HEK293 (cell line): ENCODE measurements around the gene PHACTR2.

ENCODE experiments used
- CTCF ChIA-PET: fragments of 350-600 bp; formaldehyde crosslinking; extraction: SDS; loops from one replicate; lab custom pipeline; 2021; ENCODE audit warnings: antibody characterized with exemption; lab: Yijun Ruan, JAX
- POLR2A ChIA-PET: fragments of 300-600 bp; formaldehyde crosslinking; extraction: SDS; loops from one replicate; lab custom pipeline; 2020; ENCODE audit warnings: antibody characterized with exemption, inconsistent platforms; lab: Yijun Ruan, JAX
- H3K27ac ChIP-seq: fragments of 200-500 bp; sonication (Bioruptor generic); 2 replicates; pipeline ENCODE4 v1.5.1; 2014; ENCODE audit warnings: low read depth, low read length, control low read depth, inconsistent platforms; ENCODE audit errors: extremely low read depth
- H3K36me3 ChIP-seq, 2 experiments: fragments of 200-500 bp in 1 of 2; sonication (Bioruptor generic) in 1 of 2; 1 replicate in 1 of 2; 2 replicates in 1 of 2; pipeline ENCODE4 v1.5.1; 2014 to 2017; ENCODE audit warnings: inconsistent platforms in 2 of 2, low read length in 2 of 2; ENCODE audit not compliant: control insufficient read depth in 2 of 2, insufficient read depth in 1 of 2
- H3K4me1 ChIP-seq: fragments of 200-500 bp; sonication (Bioruptor generic); 2 replicates; pipeline ENCODE4 v1.5.1; 2014; ENCODE audit warnings: mild to moderate bottlenecking, low read length, inconsistent platforms; ENCODE audit not compliant: control insufficient read depth, insufficient read depth
- H3K4me3 ChIP-seq: 2 replicates; pipeline ENCODE4 v1.5.1; 2011; ENCODE audit warnings: low read depth, mild to moderate bottlenecking, control low read depth, low read length, moderate library complexity
- H3K9me3 ChIP-seq: fragments of 200-500 bp; sonication (Bioruptor generic); 2 replicates; pipeline ENCODE4 v1.5.1; 2014; ENCODE audit warnings: low read depth, low read length, inconsistent platforms; ENCODE audit not compliant: control insufficient read depth, insufficient read depth
- KLF7 ChIP-seq: fragments of 450-650 bp; formaldehyde crosslinking; IDR thresholded peaks from 2 replicates; pipeline ENCODE4 v1.5.1; 2016; ENCODE audit warnings: missing biosample characterization, missing genetic modification characterization, borderline replicate concordance
- MYNN ChIP-seq: fragments of 450-650 bp; formaldehyde crosslinking; IDR thresholded peaks from 2 replicates; pipeline ENCODE4 v1.5.1; 2016; ENCODE audit warnings: missing biosample characterization, missing genetic modification characterization, borderline replicate concordance
- YY2 ChIP-seq: fragments of 450-650 bp; formaldehyde crosslinking; IDR thresholded peaks from 2 replicates; pipeline ENCODE4 v1.5.1; 2016; ENCODE audit warnings: missing biosample characterization, missing genetic modification characterization
- ZFP69B ChIP-seq: fragments of 450-650 bp; formaldehyde crosslinking; IDR thresholded peaks from 2 replicates; pipeline ENCODE4 v1.5.1; 2016; ENCODE audit warnings: missing biosample characterization, missing genetic modification characterization
- ZNF341 ChIP-seq: fragments of 450-650 bp; formaldehyde crosslinking; IDR thresholded peaks from 2 replicates; pipeline ENCODE4; 2016; ENCODE audit warnings: low read depth, missing biosample characterization, missing genetic modification characterization
- ZNF37A ChIP-seq: fragments of 450-650 bp; IDR thresholded peaks from 2 replicates; pipeline ENCODE4 v1.5.1; 2018; ENCODE audit warnings: missing biosample characterization, missing genetic modification characterization
- ZNF394 ChIP-seq: fragments of 450-650 bp; formaldehyde crosslinking; IDR thresholded peaks from 2 replicates; pipeline ENCODE4 v1.5.1; 2016; ENCODE audit warnings: missing biosample characterization, missing genetic modification characterization, mild to moderate bottlenecking, moderate library complexity, borderline replicate concordance
- ZNF530 ChIP-seq: fragments of 450-650 bp; formaldehyde crosslinking; IDR thresholded peaks from 2 replicates; pipeline ENCODE4 v1.5.1; 2016; ENCODE audit warnings: low read depth, missing biosample characterization, missing genetic modification characterization
- ZNF654 ChIP-seq: fragments of 450-650 bp; formaldehyde crosslinking; IDR thresholded peaks from 2 replicates; pipeline ENCODE4 v1.5.1; 2016; ENCODE audit warnings: low read depth, missing biosample characterization, missing genetic modification characterization
- ZNF76 ChIP-seq: fragments of 450-650 bp; formaldehyde crosslinking; IDR thresholded peaks from 2 replicates; pipeline ENCODE4; 2016; ENCODE audit warnings: low read depth, missing biosample characterization, missing genetic modification characterization, borderline replicate concordance
- TF ChIP-seq, protein P1 (sequence below): fragments of 450-650 bp; formaldehyde crosslinking; IDR thresholded peaks from 2 replicates; pipeline ENCODE4 v1.5.1; 2017; ENCODE audit warnings: missing biosample characterization, missing genetic modification characterization
- TF ChIP-seq, protein P2 (sequence below): fragments of 450-650 bp; formaldehyde crosslinking; IDR thresholded peaks from 2 replicates; pipeline ENCODE4 v1.5.0; 2017; ENCODE audit warnings: missing biosample characterization, missing genetic modification characterization, borderline replicate concordance
- TF ChIP-seq, protein P3 (sequence below): fragments of 450-650 bp; formaldehyde crosslinking; IDR thresholded peaks from 2 replicates; pipeline ENCODE4 v1.5.1; 2016; ENCODE audit warnings: missing biosample characterization, missing genetic modification characterization
- TF ChIP-seq, protein P4 (sequence below): fragments of 450-650 bp; IDR thresholded peaks from 2 replicates; pipeline ENCODE4 v1.5.1; 2018; ENCODE audit warnings: missing biosample characterization, missing genetic modification characterization
- TF ChIP-seq, protein P5 (sequence below): fragments of 450-650 bp; formaldehyde crosslinking; IDR thresholded peaks from 2 replicates; pipeline ENCODE4 v1.5.1; 2016; ENCODE audit warnings: missing biosample characterization, missing genetic modification characterization, low read depth
- TF ChIP-seq, protein P6 (sequence below): fragments of 450-650 bp; formaldehyde crosslinking; optimal IDR thresholded peaks from 2 replicates; pipeline ENCODE3; 2016; ENCODE audit warnings: missing biosample characterization, mild to moderate bottlenecking, missing genetic modification characterization

Gene PHACTR2

DNA sequence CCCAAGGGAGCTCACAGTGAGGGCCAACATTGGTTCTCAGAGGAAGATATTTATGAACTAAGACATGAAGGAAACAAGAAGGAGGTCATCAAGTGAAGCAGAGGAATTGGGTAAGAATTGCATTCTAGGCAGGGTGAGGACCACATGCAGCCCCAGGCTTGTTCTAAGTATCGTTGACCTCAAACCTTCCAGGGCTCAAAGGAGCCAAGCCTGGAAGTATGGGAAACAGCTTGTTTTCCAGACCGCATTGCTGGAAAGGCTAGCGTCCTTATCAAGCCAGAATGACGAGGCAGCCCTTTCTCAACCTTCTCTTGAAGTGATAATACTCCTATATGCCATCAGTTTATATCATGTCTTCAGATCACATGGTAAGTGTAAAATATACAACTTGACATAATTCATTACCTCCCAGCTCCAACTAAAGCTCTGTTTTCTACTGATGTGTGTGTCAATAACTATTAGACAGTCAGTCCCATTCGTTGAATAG lies 79.6 kb downstream of the PHACTR2 start (continued):
- TF ChIP-seq, protein P1, sequence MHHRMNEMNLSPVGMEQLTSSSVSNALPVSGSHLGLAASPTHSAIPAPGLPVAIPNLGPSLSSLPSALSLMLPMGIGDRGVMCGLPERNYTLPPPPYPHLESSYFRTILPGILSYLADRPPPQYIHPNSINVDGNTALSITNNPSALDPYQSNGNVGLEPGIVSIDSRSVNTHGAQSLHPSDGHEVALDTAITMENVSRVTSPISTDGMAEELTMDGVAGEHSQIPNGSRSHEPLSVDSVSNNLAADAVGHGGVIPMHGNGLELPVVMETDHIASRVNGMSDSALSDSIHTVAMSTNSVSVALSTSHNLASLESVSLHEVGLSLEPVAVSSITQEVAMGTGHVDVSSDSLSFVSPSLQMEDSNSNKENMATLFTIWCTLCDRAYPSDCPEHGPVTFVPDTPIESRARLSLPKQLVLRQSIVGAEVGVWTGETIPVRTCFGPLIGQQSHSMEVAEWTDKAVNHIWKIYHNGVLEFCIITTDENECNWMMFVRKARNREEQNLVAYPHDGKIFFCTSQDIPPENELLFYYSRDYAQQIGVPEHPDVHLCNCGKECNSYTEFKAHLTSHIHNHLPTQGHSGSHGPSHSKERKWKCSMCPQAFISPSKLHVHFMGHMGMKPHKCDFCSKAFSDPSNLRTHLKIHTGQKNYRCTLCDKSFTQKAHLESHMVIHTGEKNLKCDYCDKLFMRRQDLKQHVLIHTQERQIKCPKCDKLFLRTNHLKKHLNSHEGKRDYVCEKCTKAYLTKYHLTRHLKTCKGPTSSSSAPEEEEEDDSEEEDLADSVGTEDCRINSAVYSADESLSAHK = no peak
- TF ChIP-seq, protein P2, sequence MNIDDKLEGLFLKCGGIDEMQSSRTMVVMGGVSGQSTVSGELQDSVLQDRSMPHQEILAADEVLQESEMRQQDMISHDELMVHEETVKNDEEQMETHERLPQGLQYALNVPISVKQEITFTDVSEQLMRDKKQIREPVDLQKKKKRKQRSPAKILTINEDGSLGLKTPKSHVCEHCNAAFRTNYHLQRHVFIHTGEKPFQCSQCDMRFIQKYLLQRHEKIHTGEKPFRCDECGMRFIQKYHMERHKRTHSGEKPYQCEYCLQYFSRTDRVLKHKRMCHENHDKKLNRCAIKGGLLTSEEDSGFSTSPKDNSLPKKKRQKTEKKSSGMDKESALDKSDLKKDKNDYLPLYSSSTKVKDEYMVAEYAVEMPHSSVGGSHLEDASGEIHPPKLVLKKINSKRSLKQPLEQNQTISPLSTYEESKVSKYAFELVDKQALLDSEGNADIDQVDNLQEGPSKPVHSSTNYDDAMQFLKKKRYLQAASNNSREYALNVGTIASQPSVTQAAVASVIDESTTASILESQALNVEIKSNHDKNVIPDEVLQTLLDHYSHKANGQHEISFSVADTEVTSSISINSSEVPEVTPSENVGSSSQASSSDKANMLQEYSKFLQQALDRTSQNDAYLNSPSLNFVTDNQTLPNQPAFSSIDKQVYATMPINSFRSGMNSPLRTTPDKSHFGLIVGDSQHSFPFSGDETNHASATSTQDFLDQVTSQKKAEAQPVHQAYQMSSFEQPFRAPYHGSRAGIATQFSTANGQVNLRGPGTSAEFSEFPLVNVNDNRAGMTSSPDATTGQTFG = no peak

DNA sequence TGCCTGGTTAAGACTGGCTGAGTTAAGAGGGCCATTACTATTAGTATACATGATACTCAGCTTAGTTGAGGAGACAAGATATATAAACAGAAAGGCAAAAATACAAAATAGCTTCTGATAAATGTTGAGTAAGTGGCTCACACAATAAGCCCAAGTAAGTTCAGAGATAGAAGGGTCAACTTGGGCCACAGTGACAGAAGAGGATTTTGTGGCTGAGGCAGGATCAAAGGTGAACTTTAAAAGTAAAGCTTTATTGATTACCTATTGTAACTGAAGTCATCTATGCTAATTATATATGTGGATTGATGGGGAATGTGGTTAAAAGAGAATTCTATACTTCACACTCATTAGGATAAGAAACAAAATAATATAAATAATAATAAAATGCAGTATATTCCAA lies 80.8 kb downstream of the PHACTR2 start:
- POLR2A ChIA-PET = interaction anchor here (0.7 kb wide), 1 partner anchor 25 kb away, joined by 3 read pairs; no protein-coding TSS in a partner anchor
- Histone ChIP-seq H3K9me3 (no peaks in the 10 kb centered on the region), H3K4me3 (no peak overlapping the region), H3K36me3 (peaks cover 0 to 7% of the 10 kb centered on the region in 2 experiments; a peak in 1 of 3 replicates), H3K27ac (no peak overlapping the region), H3K4me1 (peaks cover 20% of the 10 kb centered on the region)
- no peak for TF ChIP-seq ZNF530 (tag by site-specific recombination)
- no peak for TF ChIP-seq KLF7 (tag by site-specific recombination)
- no peak for TF ChIP-seq YY2 (tag by site-specific recombination)
- TF ChIP-seq ZNF654 = no peak
- TF ChIP-seq ZNF394 (tag by site-specific recombination) = no peak
- TF ChIP-seq, protein P3, sequence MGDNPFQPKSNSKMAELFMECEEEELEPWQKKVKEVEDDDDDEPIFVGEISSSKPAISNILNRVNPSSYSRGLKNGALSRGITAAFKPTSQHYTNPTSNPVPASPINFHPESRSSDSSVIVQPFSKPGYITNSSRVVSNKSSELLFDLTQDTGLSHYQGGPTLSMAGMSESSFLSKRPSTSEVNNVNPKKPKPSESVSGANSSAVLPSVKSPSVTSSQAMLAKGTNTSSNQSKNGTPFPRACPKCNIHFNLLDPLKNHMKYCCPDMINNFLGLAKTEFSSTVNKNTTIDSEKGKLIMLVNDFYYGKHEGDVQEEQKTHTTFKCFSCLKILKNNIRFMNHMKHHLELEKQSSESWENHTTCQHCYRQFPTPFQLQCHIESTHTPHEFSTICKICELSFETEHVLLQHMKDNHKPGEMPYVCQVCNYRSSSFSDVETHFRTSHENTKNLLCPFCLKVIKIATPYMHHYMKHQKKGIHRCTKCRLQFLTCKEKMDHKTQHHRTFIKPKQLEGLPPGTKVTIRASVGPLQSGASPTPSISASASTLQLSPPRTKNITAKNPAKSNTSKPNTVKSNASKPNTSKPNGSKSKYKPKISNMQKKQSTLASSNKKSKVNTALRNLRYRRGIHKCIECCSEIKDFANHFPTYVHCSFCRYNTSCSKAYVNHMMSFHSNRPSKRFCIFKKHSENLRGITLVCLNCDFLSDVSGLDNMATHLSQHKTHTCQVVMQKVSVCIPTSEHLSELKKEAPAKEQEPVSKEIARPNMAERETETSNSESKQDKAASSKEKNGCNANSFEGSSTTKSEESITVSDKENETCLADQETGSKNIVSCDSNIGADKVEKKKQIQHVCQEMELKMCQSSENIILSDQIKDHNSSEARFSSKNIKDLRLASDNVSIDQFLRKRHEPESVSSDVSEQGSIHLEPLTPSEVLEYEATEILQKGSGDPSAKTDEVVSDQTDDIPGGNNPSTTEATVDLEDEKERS = no peak
- CTCF ChIA-PET = no interaction called here

DNA sequence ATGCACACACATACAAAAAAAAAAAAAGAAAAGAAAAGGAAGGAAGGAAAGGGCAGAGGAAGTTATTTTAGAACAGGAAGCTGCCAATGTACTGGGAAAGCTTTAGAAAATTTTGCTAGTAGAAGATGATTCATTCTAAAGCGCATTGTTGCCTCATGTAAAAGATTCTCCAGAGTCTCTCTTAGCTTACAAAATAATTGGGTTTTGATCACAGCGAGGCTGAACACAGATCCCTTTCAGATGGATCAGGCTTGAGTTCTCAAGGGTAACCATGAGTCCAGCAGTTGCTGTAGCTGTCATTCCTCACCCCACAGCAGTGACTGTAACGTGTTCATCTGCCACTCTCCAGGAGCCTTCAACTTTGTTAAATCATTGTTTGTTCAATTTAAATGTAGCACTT lies 81.9 kb downstream of the PHACTR2 start:
- TF ChIP-seq ZNF37A (tag by site-specific recombination) (no peak), MYNN (tag by site-specific recombination) (no peak), ZNF76 (tag by site-specific recombination) (no peak), ZFP69B (no peak), ZNF341 (tag by site-specific recombination) (no peak)
- TF ChIP-seq, protein P4, sequence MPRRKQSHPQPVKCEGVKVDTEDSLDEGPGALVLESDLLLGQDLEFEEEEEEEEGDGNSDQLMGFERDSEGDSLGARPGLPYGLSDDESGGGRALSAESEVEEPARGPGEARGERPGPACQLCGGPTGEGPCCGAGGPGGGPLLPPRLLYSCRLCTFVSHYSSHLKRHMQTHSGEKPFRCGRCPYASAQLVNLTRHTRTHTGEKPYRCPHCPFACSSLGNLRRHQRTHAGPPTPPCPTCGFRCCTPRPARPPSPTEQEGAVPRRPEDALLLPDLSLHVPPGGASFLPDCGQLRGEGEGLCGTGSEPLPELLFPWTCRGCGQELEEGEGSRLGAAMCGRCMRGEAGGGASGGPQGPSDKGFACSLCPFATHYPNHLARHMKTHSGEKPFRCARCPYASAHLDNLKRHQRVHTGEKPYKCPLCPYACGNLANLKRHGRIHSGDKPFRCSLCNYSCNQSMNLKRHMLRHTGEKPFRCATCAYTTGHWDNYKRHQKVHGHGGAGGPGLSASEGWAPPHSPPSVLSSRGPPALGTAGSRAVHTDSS (tag by site-specific recombination) = no peak
- TF ChIP-seq, protein P5, sequence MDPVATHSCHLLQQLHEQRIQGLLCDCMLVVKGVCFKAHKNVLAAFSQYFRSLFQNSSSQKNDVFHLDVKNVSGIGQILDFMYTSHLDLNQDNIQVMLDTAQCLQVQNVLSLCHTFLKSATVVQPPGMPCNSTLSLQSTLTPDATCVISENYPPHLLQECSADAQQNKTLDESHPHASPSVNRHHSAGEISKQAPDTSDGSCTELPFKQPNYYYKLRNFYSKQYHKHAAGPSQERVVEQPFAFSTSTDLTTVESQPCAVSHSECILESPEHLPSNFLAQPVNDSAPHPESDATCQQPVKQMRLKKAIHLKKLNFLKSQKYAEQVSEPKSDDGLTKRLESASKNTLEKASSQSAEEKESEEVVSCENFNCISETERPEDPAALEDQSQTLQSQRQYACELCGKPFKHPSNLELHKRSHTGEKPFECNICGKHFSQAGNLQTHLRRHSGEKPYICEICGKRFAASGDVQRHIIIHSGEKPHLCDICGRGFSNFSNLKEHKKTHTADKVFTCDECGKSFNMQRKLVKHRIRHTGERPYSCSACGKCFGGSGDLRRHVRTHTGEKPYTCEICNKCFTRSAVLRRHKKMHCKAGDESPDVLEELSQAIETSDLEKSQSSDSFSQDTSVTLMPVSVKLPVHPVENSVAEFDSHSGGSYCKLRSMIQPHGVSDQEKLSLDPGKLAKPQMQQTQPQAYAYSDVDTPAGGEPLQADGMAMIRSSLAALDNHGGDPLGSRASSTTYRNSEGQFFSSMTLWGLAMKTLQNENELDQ (tag by site-specific recombination) = no peak
- TF ChIP-seq, protein P6, sequence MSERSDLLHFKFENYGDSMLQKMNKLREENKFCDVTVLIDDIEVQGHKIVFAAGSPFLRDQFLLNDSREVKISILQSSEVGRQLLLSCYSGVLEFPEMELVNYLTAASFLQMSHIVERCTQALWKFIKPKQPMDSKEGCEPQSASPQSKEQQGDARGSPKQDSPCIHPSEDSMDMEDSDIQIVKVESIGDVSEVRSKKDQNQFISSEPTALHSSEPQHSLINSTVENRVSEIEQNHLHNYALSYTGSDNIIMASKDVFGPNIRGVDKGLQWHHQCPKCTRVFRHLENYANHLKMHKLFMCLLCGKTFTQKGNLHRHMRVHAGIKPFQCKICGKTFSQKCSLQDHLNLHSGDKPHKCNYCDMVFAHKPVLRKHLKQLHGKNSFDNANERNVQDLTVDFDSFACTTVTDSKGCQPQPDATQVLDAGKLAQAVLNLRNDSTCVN (tag by site-specific recombination) = no peak
- TF ChIP-seq, all 188 proteins: peak for 0
- POLR2A ChIA-PET = no interaction called here
- CTCF ChIA-PET = interaction anchor here (0.6 to 0.7 kb wide), 2 partner anchors 12 to 60 kb away, joined by 3 read pairs; no protein-coding TSS in a partner anchor
- no peaks in the 10 kb centered on the region for H3K9me3 ChIP-seq
- no peak overlapping the region for H3K27ac ChIP-seq
- peaks cover 11% of the 10 kb centered on the region for H3K4me1 ChIP-seq
- H3K36me3 ChIP-seq = peaks cover 0 to 7% of the 10 kb centered on the region in 2 experiments; a peak in 1 of 3 replicates
- no peak overlapping the region for H3K4me3 ChIP-seq
